HG03095 (cell line): ENCODE data around the gene KDM3B.

Source experiments
- ATAC-seq: cut with Tn5 transposase; IDR thresholded peaks from one replicate; pipeline ENCODE4 v1.9.1; 2021; ENCODE audit warnings: moderate library complexity; ENCODE audit not compliant: unreplicated experiment

The KDM3B gene

DNA sequence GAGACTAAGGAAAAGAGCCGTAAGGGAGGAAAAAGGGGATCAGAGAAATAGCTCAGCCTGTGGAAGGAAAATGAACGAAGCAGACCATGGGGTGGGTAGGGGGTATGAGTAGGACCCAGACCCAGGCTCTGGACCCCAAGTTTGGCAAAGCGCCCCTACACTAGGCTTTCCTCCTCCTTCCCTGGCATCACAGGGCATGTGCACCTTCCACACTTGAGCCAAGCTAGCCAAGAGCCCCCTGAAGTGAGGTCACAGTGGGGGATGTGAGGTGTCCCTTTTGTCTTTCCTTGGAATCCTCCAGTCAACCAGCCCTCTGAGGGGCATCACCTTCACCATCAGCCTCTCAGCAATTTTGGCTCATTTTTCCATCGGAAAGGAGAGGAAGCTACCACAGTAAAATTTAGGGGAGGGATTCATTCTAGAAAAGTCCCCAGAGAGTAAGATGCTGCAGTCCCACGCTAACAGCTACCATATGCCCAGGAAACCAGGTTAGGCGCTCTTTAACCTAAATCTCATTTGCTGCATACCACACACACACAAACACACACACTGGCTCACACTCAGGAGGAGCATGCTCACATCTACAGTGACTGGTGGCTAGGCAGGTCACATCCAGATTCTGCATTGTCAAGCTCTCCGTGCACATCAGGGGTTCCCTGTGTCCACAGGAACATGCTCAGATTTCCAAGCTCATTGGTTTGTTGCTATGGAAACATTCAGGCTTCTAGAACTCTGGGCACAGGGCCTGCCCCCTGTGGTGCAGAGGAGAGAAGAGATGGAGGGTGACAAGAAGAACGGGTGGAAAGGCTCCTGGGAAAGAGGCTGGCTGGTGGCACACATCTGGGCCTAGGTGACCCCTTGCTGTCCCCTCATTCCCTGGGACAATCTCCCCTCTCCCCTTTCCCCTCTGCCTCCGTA lies 96.3 kb downstream of the KDM3B start:
- ATAC-seq = no peak

GRCh38 chr5:138449501-138450239 lies 97.2 kb downstream of the KDM3B start:
- peak; percentile 65 for ATAC-seq

DNA sequence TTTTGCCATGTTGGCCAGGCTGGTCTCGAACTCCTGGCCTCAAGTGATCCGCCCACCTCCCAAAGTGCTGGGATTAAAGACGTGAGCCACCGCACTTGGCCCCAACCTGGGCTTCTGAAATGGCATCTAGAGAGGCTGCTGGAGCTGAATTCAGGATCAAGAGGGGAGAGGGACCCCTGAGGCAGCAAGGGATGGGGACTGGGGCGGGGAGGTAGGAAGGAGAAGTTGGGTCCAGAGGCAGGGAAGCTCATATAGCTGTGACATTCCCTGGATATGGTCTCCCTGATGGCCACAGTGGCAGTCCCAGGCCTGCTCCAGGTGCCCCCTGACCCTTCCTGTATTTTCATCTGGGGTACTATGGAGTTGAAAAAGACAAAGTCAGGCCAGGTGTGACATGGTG lies 98.5 kb downstream of the KDM3B start:
- ATAC-seq = no peak

DNA sequence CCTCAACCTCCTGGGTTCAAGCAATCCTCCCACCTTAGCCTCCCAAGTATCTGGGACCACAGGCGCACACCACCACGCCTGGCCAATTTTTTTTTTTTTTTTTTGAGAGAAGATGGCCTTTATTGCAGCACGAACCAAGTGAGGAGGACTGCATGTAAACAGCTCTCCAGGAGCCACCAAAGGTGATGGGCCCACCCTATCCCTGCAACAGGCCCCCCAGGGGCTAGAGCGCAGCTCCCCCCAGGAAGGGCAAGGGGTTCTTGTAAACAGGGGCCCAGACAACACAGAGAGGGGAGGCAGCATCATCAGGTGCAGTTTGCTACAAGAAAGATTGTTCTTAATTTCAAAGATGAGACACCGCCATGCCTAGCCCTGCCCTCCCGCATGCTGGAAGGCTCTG lies 100.2 kb downstream of the KDM3B start:
- no peak for ATAC-seq

GRCh38 chr5:138453590-138453989 lies 101.1 kb downstream of the KDM3B start:
- no peak for ATAC-seq

GRCh38 chr5:138454121-138454520 lies 101.6 kb downstream of the KDM3B start:
- ATAC-seq = no peak

GRCh38 chr5:138455232-138455930 lies 102.9 kb downstream of the KDM3B start:
- ATAC-seq = no peak

DNA sequence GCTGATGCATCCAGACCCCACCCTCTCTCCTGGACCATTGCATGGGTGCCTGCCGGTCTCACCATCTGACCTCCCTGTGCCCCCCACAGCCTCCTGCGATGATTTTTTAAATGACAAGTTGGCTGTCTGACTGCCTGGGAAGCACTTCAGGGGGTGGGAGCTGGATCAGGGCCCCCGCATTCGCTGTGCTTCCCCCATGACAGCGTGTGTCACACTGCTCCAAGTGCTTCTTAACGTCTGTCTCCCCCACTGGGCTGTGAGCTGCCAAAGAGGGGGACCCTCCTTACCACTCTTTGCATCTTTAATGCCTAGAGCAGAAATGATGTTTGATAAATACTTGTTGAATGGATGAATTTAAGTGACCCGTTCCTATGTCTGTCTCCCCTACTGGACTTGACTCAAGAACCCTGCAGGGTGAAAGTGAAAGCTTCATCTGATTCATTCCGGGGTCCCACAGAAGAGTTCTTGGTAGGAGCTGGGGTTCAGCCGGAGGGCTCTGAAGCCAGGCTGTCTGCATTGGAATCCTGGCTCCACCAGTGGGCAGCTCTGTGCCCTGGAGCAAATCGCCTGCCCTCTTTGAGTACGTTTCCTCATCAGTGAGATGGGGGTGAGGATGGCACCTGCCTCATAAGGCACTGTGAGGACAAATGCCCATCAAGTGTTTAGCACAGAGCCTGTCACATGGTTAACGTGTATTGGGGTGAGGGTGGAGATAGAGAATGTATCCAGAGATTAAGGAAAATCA lies 105.2 kb downstream of the KDM3B start:
- ATAC-seq = no peak

GRCh38 chr5:138458384-138458783 lies 105.9 kb downstream of the KDM3B start:
- ATAC-seq = no peak

DNA sequence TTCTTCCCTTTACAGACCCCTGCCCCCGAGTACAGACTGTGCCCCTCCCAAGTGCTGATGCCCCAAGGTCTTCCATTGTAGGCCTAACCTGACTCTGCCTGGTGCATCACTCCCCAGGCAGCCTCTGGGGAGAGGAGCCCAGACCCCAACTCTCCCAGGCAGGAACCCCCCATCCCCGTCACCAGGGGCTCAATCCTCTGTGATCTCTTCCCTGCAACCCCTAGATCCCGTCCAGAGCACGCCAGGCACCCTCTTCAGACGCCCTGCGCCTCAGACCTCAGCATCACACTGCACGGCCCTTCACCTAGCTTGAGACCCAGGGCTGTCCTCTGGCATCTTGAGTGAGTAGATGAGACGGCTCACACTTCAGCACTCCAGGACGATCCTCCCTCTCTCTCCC lies 106.4 kb downstream of the KDM3B start:
- no peak for ATAC-seq

- no peak for ATAC-seq
These were observed 106.9 kb downstream of the KDM3B start for GRCh38 chr5:138459311-138459933.

DNA sequence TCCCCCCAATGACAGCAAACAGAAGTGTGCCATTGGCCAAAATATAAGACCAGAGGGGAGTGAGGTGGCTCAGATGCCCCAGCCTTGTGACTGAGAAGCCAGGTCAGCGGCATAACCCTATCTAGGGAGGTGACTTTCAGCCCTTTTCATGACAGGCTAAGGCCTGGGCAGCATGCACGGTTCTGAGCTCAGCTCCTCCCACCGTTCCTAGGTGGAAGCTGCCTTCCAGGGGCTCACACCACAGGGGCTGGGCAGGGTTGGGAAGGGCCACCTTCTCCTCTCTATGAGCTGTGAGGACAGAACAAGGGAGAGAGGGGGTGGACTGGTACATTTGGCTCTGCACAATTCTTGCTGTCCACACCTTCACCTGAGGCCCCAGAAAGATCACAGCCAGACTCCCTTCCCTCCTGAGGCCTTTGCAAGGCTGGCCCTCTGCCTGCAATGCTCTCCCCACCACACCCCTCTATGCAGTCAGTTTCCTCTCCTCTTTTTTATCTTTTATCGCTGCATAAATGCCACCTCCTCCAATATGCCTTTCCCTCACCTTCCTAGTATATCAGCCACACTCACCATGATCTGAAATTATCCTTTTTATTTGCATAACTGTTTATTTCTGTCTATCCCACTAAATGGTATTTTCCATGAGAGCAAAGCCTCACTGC lies 107.7 kb downstream of the KDM3B start:
- no peak for ATAC-seq

DNA sequence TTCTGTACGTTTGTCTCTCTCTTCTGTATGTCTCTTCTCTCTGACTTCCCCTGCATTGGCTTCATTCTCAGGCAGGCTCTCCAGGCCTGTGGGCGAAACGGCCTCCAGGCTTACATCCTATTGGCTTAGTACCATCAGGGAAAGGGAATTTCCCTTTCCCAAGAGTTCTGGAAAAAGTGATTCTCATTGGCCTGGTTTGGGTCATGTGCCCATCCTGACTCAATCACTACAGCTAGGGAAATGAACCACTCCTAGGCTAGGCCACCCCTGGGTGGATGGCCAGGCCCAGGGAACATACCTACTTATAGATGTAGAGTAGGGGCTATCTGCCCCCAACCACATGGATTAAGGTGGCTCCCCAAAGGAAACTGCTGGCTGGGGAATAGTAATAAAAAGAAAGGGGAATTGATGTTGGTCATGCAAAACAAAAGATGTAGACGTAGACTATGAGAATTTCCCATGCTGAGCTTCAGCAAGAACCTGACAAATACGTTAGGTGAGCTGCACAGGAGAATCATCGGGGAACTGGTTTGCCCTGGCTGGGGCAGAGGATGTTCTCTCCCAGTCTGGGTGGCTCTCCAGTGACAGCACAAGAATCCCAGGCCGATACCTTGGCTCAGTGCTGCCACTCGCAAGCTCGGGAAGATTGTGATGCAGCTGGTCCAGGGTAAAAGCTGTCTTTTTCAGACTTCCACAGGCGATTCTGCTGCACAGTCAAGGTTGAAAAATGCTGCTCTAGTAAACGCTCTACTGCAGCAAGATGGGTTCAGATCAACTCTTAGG lies 109.0 kb downstream of the KDM3B start:
- ATAC-seq = no peak

DNA sequence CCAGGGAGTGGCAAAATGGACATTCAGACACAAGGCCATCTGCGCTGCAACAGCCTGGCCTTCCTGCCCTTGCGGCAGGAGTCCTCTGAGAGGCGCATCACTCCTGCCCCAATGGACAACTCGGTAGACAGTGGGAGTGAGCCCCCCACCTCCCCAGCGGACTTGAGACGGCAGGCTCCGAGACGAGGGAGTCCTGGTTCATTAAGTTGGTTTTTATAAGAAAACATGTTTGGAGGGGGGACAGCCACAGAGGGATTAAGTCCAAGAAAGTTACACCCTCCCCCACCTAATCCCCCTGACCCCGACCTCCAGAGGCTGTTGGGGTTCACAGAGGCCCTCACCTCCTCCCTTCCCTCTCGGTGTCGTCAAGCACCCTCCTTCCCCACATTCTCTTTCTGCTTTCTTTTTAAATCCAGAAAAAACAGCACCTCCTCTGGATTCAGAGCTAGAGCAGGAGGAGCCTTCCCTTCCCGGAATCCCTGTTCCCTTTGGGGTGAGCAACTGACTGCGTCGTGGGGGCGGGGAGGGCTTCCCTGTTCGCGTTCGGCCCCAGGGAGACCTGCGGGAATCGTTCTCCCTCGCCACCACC lies 111.0 kb downstream of the KDM3B start:
- ATAC-seq = no peak

DNA sequence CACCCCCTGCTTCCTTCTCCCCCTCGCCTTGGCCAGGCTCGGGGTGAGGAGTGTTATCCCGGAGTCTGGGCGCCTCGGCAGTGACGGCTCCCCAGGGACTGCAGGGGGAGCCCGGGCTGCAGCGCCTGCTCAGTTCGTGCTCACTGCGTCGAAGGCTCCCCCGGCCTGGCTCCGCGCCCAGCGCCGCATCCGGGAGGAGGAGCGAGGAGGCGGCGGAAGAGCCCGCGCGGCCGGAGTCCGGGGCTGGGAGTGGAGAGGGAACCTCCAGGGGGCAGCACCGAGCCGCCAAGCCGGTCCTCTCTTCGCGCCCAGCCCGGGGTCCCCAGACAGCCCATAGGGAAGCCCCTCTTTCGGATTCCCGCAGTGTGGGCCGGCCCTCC lies 111.5 kb downstream of the KDM3B start:
- ATAC-seq = peak; percentile 47

DNA sequence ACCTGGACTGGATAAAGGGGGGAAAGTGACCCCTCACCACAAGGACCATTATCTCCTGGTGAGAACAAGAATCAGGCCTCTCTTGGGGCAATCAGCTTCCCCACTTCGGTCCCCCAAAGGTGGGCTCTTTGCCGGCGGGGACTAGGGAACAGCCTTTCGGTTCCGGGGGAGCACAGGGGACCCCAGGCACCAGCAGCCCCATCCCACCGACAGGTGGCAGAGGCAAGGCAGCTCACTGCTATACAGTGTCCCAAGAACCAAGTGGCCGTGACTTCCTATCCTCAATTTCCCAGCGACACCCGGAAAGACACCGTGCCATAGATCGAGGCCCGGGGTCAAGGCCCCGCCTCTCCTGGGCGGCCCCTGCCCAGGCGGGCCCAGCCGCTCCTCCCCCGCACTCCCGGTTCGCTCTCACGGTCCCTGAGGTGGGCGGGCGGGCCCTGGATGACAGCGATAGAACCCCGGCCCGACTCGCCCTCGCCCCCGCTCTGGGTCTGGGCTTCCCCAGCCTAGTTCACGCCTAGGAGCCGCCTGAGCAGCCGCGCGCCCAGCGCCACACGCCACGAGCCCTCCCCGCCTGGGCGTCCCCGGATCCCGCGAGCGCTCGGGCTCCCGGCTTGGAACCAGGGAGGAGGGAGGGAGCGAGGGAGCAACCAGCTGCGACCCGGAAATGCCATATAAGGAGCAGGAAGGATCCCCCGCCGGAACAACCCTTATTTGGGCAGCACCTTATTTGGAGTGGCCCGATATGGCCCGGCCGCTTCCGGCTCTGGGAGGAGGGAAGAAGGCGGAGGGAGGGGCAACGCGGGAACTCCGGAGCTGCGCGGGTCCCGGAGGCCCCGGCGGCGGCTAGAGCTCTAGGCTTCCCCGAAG lies 112.1 kb downstream of the KDM3B start:
- ATAC-seq = peak; percentile 63

GRCh38 chr5:138465261-138466124 lies 113.0 kb downstream of the KDM3B start, which contains the start of gene EGR1:
Gene EGR1 (plus strand): TSS chr5:138465479. CDS start chr5:138465762, 283 bp downstream.
- peak; percentile 53 for ATAC-seq
